ENCODE measurements around the gene IL36B.

IL36B gene

DNA sequence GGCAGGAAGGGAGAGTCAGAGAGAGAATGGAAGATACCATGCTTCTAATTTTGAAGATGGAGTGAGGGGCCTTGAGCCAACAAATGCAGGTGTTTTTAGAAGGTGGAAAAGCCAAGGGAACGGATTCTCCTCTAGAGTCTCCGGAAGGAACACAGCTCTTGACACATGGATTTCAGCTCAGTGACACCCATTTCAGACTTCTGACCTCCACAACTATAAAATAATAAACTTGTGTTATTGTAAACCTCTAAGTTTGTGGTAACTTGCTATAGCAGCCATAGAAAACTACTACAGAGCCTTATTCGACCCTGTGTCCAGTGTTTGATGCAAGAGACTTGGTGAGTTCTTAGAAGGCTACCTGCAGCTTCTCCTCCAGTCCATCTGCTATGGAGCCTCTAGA is 22.9 kb upstream of the IL36B start:
- no peak for DNase-seq

- DNase-seq: no peak
These were observed 22.4 kb upstream of the IL36B start for GRCh38 chr2:113075030-113075429.

- DNase-seq: no peak
These were observed 20.7 kb upstream of the IL36B start for GRCh38 chr2:113073325-113073834.

DNA sequence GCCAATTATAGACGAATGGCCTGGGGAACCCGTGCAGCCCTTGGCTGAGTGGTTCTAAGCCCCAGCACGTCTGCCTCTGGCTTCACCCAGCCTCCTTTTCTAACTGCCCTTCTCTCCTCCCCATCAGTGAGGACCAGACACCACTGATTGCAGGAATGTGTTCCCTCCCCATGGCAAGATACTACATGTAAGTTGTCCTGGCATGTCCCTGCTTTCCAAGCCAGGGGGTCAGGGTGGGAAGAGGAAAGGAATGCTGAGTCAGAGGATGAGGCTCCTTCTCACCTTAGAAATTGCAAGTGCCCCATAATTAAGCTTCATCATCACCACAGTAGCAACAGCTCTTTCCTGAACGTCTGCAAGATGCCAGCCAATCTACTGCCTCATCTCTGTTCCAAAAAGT is 19.9 kb upstream of the IL36B start:
- DNase-seq: no peak

DNA sequence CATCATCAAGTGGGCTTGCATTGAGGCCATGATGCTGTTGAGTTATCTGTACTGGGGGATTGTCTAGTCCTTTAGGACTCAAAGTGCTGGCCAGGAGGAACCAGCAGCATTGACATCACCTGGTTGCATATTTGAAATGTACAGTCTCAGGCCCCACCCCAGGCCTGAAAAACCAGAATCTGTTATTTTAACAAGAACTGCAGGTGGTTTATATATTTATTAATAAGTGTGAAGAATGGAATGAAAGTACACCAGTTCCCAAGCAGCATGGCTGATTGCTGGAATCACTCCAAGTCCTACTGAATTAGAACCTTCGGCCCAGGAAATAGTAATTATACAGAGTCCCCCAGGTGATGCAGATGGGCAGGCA is 17.9 kb upstream of the IL36B start:
- no peak for DNase-seq

DNA sequence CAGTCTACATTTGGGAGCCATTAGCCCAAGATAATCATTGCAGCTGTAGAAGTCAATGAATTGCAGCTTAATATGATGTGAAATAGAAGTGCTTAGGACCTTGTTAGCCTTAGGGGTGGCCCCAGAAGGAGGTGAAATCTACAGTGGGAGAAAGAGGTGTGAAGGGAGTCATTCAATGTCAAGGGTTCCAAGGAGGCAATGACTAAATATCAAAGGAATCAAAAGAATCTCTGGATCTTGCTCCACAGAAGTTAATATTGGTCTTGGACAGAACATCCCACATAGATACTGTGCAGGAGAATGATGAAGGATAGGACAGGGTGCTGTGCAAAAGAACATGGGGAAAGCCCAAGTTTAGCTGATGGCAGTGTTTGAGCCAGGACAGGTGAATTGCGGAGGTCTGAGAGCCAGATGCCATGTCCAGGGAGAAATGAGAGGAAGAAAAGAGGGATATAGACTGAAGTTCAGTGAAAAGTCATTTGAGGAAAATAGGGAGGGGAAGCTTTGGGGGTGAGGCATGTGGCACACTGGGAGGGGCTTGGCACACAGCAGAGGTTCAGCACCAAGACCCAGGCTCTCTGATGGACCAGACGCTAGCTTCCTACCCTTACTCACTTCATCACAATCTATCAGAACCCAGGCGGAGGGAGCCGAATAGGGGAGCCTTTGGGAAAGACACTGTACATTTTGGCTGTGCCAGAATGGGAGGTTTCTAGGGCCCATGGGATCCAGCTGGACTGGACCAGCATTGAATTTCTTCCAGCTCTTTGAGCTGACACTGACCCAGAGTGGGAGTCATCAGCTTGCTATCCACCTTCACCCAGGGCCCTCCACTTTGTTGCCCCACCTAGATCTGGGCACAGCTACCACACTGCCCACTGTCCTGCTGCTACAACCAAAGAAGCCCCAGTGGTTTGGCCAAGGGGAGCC is 17.3 kb upstream of the IL36B start:
- no peak for DNase-seq

DNA sequence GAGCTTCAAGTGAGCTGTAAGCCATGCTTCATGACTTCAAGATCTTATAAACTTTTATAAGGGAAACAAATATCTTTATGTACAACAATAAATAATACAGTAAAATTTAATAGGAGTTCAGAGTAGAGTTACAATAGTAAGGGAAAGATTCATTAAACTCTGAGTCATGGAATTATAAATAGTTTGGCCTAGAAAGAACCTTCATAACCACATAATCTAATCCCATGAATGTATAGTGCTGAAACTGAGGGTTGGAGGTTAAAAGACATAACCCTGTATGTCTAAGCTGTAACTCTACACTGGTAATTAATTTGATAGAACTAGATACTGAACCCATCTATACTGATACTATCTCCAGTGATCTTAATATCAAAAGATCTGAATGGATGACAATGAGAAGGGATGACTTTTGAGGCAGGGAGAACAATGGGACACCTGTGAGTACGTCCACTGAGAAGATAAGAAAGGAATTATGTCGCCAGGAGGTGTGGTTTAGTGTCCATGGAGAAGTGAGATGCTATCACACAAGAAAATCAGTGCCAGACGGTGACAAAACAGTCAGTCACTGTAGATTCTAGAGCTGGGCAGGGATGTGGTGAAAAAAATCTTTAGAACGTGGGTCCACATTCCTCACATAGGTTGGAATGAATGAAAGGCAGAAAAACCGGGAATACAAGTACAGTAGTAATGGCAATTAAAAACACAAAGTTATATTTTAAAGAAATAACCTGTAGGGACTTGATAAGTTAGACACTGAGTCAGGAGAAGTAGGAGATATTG is 16.2 kb upstream of the IL36B start:
- DNase-seq: peak; percentile 25

GRCh38 chr2:113068249-113068648 is 15.6 kb upstream of the IL36B start:
- DNase-seq: no peak

- DNase-seq: no peak
These were observed 15.0 kb upstream of the IL36B start, which contains the start of gene IL1F10 for GRCh38 chr2:113067681-113068080. Gene IL1F10, plus strand, starts transcription at chr2:113067970. Its CDS starts 4,769 bp downstream, at chr2:113072739.

DNA sequence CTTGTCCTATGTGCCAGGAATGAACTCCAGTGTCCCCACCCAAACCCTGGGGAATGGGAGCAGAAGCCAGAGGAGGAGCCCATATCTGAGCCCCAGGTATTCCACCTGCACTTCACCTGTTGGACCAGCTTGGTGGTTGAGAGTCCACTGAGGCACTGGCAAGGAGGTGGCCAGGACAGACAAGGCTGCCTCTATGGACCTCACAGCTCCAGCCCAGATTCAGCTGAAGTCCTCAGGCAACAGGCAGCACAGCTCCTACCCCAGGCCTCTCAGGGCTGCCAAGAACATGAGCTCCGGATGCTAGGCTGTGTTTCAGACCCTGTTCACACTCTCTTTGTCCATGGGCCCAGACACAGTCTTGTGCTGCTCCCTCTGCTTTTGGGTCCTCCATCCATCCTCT is 12.2 kb upstream of the IL36B start:
- DNase-seq: no peak

DNA sequence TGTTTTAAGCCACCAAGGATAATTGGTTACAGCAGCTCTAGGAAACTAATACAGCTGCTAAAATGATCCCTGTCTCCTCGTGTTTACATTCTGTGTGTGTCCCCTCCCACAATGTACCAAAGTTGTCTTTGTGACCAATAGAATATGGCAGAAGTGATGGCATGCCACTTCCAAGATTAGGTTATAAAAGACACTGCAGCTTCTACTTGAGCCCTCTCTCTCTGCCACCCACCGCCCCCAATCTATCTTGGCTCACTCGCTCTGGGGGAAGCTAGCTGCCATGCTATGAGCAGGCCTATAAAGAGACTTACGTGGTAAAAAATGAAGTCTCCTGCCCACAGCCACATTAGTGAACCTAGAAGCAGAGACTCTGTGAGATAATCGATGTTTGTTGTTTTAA is 11.6 kb upstream of the IL36B start:
- DNase-seq: no peak

DNA sequence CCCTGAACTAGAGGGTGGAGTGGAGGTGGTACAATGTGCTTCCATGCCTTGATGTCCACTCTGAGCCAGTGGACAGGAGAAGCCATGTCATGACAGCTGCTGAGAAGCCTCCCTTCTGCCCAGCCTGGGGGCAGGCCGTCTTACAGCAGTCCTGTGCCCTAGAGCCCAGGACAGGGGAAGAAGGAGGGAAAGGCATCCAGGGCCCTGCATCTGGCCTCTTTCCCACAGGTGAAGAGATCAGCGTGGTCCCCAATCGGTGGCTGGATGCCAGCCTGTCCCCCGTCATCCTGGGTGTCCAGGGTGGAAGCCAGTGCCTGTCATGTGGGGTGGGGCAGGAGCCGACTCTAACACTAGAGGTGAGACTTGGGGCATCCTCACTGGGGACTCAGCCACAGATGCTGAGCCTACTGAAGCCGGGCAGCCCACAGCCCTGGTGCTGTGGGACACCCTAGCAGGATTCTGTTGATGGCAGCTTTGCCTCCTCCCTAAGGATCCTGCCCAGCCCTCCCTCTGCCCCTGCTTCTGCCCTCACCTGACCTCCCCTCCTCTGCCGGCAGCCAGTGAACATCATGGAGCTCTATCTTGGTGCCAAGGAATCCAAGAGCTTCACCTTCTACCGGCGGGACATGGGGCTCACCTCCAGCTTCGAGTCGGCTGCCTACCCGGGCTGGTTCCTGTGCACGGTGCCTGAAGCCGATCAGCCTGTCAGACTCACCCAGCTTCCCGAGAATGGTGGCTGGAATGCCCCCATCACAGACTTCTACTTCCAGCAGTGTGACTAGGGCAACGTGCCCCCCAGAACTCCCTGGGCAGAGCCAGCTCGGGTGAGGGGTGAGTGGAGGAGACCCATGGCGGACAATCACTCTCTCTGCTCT is 9.5 kb upstream of the IL36B start:
- no peak for DNase-seq

GRCh38 chr2:113061241-113061640 is 8.6 kb upstream of the IL36B start:
- no peak for DNase-seq

GRCh38 chr2:113060796-113061195 is 8.1 kb upstream of the IL36B start:
- no peak for DNase-seq

DNA sequence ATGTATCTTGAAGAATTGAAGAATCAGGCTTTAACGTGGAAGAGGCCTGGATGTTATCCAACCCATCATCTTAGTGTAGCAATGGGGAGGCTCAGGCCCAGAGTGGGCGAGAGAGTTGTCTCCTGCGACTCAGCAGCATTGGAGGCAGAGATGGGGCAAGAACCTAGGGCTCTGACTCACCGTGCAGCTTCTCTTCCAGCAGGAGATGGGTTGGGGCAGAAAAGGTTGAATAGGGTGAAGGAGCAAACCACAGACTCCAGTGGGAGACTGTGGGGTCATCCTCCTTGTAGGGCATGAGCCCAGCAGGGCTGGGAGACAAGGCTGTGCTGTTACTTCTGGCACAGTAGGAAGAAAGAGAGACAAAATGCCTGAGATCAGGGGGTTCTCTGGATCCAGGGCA is 7.7 kb upstream of the IL36B start:
- DNase-seq: no peak

DNA sequence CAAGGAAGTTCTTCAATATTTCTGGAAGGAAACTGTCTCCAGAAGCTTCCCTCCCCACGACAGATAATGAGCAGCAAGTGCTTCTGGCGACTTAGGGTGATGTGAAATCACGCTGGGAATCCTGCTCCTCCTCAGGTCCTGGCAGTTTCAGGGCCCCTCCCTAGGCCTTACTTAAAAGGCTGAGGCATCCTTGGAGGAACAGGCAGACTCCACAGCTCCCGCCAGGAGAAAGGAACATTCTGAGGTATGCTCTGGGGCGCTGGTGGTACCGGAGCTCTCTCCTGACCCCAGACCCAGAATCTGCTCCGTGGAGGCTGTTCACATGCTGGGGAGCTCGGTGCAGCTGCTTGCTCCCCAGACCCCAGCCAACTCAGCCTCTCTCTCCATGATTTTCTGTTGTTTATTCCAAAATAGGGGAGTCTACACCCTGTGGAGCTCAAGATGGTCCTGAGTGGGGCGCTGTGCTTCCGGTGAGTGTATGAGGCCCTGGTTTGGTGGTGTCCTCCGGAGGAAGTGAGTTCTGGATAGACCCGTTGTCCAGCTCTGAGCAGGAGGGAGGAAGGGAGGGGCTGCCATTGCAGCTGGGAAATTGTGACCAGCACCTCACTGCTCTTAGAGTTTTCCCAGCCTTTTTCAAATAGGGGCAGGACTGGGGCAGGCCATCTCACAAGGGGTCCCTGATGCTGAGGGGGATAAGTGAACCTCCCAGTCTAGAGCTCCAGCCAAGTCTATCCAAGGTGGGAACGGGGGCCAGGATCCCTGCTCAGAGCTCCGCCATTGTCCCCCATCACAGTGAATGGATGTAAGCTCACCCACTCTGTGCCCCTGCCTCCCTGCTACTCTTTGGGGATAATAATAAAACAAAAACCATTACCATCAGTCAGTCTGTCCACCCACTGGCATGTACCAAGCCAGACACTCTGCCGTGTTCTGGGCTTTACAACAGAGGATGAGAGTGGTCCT is 6.6 kb upstream of the IL36B start, which contains the start of gene IL36RN:
Gene IL36RN (plus strand): TSS at position 201 of the 963 bp plus-strand sequence. CDS start 241 bp downstream, at position 442.
- no peak for DNase-seq

GRCh38 chr2:113058411-113058994 is 5.8 kb upstream of the IL36B start:
- DNase-seq: no peak

DNA sequence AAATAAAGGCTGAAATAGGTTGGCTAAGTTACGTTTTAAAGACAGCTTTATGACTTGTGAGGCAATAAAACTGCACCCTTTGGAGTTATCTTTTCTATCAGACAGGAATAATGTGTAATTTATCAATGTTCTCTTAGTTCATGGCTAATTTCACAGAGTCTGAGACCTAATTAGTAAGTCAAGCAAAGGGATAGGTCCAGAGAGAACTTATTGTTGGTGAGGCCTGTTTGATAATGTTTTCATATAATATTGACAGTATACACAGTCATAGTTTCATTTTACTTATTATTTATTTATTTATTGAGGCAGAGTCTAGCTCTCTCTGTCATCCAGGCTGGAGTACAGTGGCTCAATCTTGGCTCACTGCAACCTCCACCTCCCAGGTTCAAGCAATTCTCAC is 4.5 kb upstream of the IL36B start:
- DNase-seq: no peak

DNA sequence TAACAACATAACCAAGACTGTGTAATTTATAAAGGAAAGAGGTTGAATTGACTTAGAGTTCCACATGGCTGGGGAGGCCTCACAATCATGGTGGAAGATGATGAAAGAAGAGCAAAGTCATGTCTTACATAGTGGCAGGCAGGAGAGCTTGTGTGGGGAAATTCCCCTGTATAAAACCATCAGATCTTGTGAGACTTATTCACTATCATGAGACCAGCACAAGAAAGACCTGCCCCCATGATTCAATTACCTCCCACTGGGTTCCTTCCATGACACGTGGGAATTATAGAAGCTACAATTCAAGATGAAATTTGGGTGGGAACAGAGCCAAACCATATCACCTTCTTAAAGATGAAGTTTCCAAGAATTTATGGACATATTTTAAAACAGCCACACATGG is 3.9 kb upstream of the IL36B start:
- no peak for DNase-seq

DNA sequence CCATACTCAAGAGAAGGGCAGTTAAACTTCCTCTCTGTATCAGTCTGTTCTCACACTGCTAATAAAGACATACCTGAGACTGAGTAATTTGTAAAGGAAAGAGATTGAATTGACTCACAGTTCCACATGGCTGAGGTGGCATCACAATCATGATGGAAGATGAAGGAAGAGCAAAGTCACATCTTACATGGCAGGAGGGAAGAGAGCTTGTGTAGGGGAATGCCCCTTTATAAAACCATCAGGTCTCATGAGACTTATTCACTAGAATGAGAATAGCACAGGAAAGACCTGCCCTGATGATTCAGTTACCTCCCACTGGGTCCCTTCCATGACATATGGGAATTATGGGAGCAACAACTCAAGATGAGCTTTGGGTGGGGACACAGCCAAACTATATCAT is 1.4 kb upstream of the IL36B start:
- no peak for DNase-seq

GRCh38 chr2:113053666-113054065 is 999 bp upstream of the IL36B start:
- DNase-seq: no peak
